WTC11 (cell line): ENCODE results near the gene TMEM260.

Experiments used
- ELF4 ChIP-seq: sonication (generic); formaldehyde crosslinking; IDR thresholded peaks from 2 replicates; pipeline ENCODE4 v1.8.1; 2022; ENCODE audit warnings: low read depth, mild to moderate bottlenecking, moderate library complexity, missing genetic modification reagents
- NFYB ChIP-seq: sonication (generic); formaldehyde crosslinking; conservative IDR thresholded peaks from 2 replicates; pipeline ENCODE4 v1.8.0; 2022; ENCODE audit warnings: low read depth, missing genetic modification reagents
- TEAD4 ChIP-seq: sonication (generic); formaldehyde crosslinking; IDR thresholded peaks from 2 replicates; pipeline ENCODE4 v1.8.0; 2022; ENCODE audit warnings: mild to moderate bottlenecking, missing genetic modification reagents
- TF ChIP-seq, protein P1 (sequence below): fragments of 200-600 bp; IDR thresholded peaks from 2 replicates; pipeline ENCODE4 v1.8.0; 2022; ENCODE audit warnings: antibody characterized with exemption
- TF ChIP-seq, protein P2 (sequence below): sonication (generic); formaldehyde crosslinking; IDR thresholded peaks from 2 replicates; pipeline ENCODE4 v1.8.0; 2022; ENCODE audit warnings: mild to moderate bottlenecking, missing genetic modification reagents
- TF ChIP-seq, protein P3 (sequence below): sonication (generic); formaldehyde crosslinking; IDR thresholded peaks from 2 replicates; pipeline ENCODE4 v1.8.1; 2023; ENCODE audit warnings: mild to moderate bottlenecking, missing genetic modification reagents, moderate library complexity
- TF ChIP-seq, protein P4 (sequence below): sonication (generic); formaldehyde crosslinking; IDR thresholded peaks from 2 replicates; pipeline ENCODE4 v1.8.1; 2023; ENCODE audit warnings: mild to moderate bottlenecking, missing genetic modification reagents
- TF ChIP-seq, protein P5 (sequence below): sonication (generic); formaldehyde crosslinking; IDR thresholded peaks from 2 replicates; pipeline ENCODE4 v1.8.1; 2022; ENCODE audit warnings: mild to moderate bottlenecking, moderate library complexity, missing genetic modification reagents

DNA sequence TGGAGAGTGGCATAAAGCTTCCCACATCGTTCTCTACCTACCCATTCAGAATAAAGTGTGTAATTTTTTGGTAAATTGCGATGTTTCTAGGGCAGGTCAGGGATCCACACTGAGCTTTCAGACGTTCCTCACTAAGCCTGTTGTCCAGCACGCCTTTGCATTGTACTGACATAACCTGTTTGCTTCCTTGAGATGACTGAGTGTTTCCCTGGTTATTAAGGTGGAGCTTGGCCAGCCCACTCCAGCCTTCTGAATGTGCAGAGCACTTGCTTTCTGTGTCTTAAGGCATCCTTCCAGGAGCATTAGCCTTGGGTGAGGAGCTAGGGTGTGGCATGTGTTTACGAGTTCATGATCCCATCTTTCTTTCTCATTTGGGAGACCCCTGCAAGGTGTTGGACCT, 96.4 kb downstream of the TMEM260 start:
- TF ChIP-seq, protein P1, sequence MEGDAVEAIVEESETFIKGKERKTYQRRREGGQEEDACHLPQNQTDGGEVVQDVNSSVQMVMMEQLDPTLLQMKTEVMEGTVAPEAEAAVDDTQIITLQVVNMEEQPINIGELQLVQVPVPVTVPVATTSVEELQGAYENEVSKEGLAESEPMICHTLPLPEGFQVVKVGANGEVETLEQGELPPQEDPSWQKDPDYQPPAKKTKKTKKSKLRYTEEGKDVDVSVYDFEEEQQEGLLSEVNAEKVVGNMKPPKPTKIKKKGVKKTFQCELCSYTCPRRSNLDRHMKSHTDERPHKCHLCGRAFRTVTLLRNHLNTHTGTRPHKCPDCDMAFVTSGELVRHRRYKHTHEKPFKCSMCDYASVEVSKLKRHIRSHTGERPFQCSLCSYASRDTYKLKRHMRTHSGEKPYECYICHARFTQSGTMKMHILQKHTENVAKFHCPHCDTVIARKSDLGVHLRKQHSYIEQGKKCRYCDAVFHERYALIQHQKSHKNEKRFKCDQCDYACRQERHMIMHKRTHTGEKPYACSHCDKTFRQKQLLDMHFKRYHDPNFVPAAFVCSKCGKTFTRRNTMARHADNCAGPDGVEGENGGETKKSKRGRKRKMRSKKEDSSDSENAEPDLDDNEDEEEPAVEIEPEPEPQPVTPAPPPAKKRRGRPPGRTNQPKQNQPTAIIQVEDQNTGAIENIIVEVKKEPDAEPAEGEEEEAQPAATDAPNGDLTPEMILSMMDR, result no peak
- TF ChIP-seq NFYB (CRISPR knock-in tag) (no peak), TEAD4 (CRISPR knock-in tag) (no peak), ELF4 (CRISPR knock-in tag) (no peak)
- TF ChIP-seq, protein P2, sequence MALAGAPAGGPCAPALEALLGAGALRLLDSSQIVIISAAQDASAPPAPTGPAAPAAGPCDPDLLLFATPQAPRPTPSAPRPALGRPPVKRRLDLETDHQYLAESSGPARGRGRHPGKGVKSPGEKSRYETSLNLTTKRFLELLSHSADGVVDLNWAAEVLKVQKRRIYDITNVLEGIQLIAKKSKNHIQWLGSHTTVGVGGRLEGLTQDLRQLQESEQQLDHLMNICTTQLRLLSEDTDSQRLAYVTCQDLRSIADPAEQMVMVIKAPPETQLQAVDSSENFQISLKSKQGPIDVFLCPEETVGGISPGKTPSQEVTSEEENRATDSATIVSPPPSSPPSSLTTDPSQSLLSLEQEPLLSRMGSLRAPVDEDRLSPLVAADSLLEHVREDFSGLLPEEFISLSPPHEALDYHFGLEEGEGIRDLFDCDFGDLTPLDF (CRISPR knock-in tag), result no peak
- TF ChIP-seq, protein P3, sequence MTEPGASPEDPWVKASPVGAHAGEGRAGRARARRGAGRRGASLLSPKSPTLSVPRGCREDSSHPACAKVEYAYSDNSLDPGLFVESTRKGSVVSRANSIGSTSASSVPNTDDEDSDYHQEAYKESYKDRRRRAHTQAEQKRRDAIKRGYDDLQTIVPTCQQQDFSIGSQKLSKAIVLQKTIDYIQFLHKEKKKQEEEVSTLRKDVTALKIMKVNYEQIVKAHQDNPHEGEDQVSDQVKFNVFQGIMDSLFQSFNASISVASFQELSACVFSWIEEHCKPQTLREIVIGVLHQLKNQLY (CRISPR knock-in tag), result no peak
- TF ChIP-seq, protein P4, sequence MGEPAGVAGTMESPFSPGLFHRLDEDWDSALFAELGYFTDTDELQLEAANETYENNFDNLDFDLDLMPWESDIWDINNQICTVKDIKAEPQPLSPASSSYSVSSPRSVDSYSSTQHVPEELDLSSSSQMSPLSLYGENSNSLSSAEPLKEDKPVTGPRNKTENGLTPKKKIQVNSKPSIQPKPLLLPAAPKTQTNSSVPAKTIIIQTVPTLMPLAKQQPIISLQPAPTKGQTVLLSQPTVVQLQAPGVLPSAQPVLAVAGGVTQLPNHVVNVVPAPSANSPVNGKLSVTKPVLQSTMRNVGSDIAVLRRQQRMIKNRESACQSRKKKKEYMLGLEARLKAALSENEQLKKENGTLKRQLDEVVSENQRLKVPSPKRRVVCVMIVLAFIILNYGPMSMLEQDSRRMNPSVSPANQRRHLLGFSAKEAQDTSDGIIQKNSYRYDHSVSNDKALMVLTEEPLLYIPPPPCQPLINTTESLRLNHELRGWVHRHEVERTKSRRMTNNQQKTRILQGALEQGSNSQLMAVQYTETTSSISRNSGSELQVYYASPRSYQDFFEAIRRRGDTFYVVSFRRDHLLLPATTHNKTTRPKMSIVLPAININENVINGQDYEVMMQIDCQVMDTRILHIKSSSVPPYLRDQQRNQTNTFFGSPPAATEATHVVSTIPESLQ, result no peak
- TF ChIP-seq, protein P5, sequence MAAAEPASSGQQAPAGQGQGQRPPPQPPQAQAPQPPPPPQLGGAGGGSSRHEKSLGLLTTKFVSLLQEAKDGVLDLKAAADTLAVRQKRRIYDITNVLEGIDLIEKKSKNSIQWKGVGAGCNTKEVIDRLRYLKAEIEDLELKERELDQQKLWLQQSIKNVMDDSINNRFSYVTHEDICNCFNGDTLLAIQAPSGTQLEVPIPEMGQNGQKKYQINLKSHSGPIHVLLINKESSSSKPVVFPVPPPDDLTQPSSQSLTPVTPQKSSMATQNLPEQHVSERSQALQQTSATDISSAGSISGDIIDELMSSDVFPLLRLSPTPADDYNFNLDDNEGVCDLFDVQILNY (CRISPR knock-in tag), result no peak
